ENCODE measurements around the gene HLA-DPB1.
A peak's percentile ranks its signal among the peaks of the same experiment; 100 is the strongest.

HLA-DPB1 gene

GRCh38 chr6:33105386-33105785, 29.6 kb downstream of the HLA-DPB1 start:
- no peak for DNase-seq

- DNase-seq, result no peak
Measured at GRCh38 chr6:33105916-33106871, 30.4 kb downstream of the HLA-DPB1 start.

GRCh38 chr6:33107641-33108040, 31.9 kb downstream of the HLA-DPB1 start:
- DNase-seq, result peak; percentile 79

GRCh38 chr6:33108307-33108706, 32.5 kb downstream of the HLA-DPB1 start:
- no peak for DNase-seq

- DNase-seq, result peak; percentile 68
Measured at GRCh38 chr6:33112148-33112547, 36.4 kb downstream of the HLA-DPB1 start.

- DNase-seq, result no peak
Measured at GRCh38 chr6:33113755-33114154, 38.0 kb downstream of the HLA-DPB1 start.

- DNase-seq, result peak; percentile 98
Measured at GRCh38 chr6:33114406-33114805, 38.6 kb downstream of the HLA-DPB1 start.

GRCh38 chr6:33116417-33116816, 40.6 kb downstream of the HLA-DPB1 start:
- no peak for DNase-seq

GRCh38 chr6:33116841-33117711, 41.3 kb downstream of the HLA-DPB1 start:
- no peak for DNase-seq

GRCh38 chr6:33117811-33118277, 42.1 kb downstream of the HLA-DPB1 start:
- DNase-seq, result peak; percentile 20

GRCh38 chr6:33118525-33119123, 42.8 kb downstream of the HLA-DPB1 start:
- peak; percentile 59 for DNase-seq

- no peak for DNase-seq
Measured at GRCh38 chr6:33120001-33120400, 44.2 kb downstream of the HLA-DPB1 start.

- no peak for DNase-seq
Measured at GRCh38 chr6:33123181-33123580, 47.4 kb downstream of the HLA-DPB1 start.

- DNase-seq, result peak; percentile 34
Measured at GRCh38 chr6:33123732-33124524, 48.1 kb downstream of the HLA-DPB1 start.

GRCh38 chr6:33124525-33124901, 48.7 kb downstream of the HLA-DPB1 start:
- DNase-seq, result no peak

GRCh38 chr6:33124947-33125346, 49.2 kb downstream of the HLA-DPB1 start:
- no peak for DNase-seq

GRCh38 chr6:33126101-33126714, 50.4 kb downstream of the HLA-DPB1 start:
- DNase-seq, result peak; percentile 35

GRCh38 chr6:33128318-33128717, 52.5 kb downstream of the HLA-DPB1 start:
- DNase-seq, result no peak

GRCh38 chr6:33132081-33132524, 56.3 kb downstream of the HLA-DPB1 start:
- peak; percentile 90 for DNase-seq

GRCh38 chr6:33136310-33136900, 60.6 kb downstream of the HLA-DPB1 start:
- no peak for DNase-seq
